IMR-90 (cell line): Measurements from ENCODE around the gene ANKRD44. TPM values are rescaled to one million over a fixed set of nuclear protein-coding genes. Genes with fewer than 3 reads are reported as not detected.

Experiments used
- CHD1 ChIP-seq: IDR thresholded peaks from 2 replicates; pipeline ENCODE4 v1.6.1; 2012; ENCODE audit warnings: low read depth, low read length, improper control_type of control experiment
- MXI1 ChIP-seq: IDR thresholded peaks from 2 replicates; pipeline ENCODE4 v1.6.1; 2012; ENCODE audit warnings: low read depth, mild to moderate bottlenecking, low read length, moderate library complexity, borderline replicate concordance
- NFE2L2 ChIP-seq: fragments of 150-350 bp; IDR thresholded peaks from 2 replicates; pipeline ENCODE4 v1.6.1; 2016; ENCODE audit warnings: low read depth, mild to moderate bottlenecking, low read length
- SMC3 ChIP-seq: fragments of 150-350 bp; IDR thresholded peaks from 2 replicates; pipeline ENCODE4 v1.6.1; 2016; ENCODE audit warnings: low read depth, mild to moderate bottlenecking, antibody characterized with exemption, low read length, moderate library complexity
- polyA plus RNA-seq, 3 experiments: library from polyadenylated mRNA; depleted of rRNA; stranded (reverse); fragments of >200 nt; gene quantifications; 2 replicates each; pipeline ENCODE4 v1.2.3, GENCODE V29; 2012; ENCODE audit warnings: low replicate concordance in 1 of 3
- total RNA-seq: library from RNA; depleted of rRNA; stranded (reverse); fragments of >200 nt; gene quantifications from 2 replicates; pipeline ENCODE4 v1.2.3, GENCODE V29; 2012

ANKRD44 gene
- total and polyA plus RNA-seq, 2 of the 4 experiments (the other 2 are of a cell fraction) = 5.2 to 15.6 TPM

DNA sequence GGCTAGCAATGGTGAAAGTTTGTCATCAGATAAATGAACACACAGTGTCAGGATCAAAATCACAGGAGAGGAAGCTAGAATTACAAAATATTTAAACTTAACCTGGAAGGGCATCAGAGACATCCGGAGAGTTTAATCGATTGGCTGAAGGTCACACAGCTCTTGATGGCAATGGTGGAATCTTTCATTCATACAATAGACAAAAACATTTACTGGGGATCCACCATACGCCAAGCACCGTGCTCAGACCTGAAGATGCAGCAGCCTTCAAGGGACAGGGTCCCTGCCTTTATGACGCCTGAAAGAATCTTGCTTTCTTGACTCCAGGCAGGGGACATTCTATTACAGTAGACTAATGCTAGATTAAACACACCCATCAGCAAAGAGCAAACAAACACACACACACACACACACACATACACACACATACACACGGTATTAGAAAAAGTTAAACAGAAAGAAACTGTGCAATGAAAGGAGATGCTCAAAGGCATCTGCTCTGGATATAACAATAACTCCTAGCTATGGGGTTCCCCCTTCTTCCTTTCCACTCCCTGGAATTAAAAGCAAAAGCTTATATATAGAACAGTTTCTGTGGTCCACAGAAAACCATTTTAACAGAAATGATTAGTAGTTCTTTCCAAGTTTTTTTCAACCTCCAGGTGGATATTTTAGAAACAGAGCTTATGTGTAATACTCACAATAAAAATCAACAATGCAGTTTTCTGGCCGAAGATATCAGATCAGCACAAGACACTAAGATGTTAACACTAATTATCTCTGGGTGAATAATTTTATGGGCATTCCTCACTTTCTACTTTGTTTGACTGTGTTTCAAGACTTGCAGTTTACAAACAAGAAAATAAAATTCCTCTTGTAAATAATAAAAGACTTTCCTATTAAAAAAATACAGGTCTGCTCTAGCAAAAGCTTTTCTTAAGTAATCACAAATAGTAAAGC lies 151.7 kb downstream of the ANKRD44 start (continued):
- TF ChIP-seq SMC3 (no peak), NFE2L2 (no peak), CHD1 (no peak), MXI1 (no peak)
